NCI-H146 treated with DMSO at 0.1 percent for 48 hours (cell line): ENCODE data around the gene MTG2.

Source experiments
- DNase-seq: peaks from one replicate; lab custom pipeline; 2025; ENCODE audit not compliant: unreplicated experiment; lab: John Stamatoyannopoulos, UW

The MTG2 gene

GRCh38 chr20:62162765-62163484 lies 19.9 kb upstream of the MTG2 start:
- DNase-seq, result no peak

DNA sequence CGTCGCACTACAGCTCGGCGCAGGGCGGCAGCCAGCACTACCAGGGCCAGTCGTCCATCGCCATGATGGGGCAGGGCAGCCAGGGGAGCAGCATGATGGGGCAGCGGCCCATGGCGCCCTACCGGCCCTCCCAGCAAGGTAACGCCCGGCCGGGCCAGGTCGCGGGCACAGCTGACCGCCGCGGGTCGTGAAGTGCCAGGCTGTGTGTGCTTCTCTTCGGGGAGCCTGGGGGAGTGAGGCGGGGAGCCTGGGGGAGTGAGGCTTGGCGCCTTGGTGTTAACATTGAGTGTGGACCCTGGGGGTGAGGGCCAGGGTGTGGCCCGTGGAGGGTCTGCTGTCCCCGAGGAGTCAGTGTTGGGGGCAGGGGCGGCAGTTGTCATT lies 19.4 kb upstream of the MTG2 start:
- DNase-seq, result no peak

DNA sequence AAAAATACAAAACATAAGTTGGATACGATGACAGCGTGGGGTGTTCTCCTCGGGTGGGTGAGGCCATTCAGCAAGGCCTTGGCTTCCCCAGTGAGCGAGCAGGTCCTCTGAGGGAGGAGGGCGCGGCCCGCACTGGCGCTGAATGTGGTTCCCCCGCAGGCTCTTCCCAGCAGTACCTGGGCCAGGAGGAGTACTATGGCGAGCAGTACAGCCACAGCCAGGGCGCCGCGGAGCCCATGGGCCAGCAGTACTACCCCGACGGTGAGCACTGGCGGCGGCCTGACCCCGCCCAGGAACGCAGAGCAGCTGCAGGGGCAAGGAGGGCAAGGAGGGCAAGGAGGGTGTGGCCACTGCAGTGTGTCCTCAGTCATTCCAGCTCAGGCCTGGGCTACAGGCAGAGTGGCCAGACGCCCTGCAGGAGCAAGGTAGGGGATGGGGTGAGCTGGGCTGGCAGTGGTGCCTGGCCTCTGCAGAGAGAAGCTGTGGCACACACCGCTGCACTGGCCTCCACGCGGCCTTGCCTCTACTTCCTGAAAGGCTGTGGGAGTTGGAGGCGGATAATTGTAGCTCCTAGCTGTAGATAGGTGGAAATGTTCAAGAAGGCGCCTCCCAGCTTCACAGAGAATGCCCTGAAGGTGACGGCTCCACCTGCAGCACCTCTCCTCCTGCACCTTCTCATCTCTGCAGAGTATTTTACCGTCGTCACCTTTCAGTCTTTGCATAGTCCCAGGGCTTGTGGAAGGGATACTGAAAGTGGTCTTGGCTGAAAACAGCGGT lies 18.7 kb upstream of the MTG2 start:
- no peak for DNase-seq

DNA sequence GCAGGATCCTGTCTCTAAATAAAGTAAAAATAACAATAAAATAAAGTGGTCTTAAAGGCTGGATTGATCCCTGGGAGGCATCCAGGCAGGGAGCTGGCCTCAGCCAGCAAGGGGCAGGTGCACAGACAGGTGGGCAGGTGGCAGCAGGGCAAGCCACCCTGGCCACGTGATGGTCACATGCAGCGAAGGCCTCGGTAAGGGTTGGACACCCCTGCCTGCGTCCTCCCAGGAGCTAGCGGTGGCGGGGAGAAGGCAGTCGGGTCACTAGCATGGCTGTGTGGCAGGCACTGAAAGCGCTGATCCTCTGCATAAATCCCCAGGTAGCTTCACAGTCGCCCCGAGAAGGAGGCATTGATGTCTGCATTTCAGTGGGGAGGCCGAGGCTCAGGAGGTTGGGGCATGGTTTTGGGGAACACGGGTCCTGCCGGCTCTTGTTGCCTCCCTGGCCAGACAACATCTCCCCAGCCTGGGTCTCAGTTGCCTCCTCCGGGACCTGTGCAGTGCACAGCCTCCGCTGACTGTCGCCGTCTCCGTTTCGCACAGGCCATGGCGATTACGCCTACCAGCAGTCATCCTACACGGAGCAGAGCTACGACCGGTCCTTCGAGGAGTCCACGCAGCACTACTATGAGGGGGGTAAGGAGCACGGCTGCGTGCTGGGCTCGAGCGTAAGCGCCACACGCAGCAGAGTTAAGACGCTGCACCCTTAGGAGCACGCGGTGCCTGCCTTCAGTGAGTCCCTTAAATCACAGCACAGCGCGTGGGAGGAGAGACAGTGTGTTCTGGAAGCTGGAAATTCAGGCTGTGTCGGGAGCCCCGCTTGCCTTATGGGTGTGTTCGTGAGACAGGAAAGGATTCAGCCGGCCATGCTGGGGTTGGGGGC lies 17.7 kb upstream of the MTG2 start:
- DNase-seq, result no peak

DNA sequence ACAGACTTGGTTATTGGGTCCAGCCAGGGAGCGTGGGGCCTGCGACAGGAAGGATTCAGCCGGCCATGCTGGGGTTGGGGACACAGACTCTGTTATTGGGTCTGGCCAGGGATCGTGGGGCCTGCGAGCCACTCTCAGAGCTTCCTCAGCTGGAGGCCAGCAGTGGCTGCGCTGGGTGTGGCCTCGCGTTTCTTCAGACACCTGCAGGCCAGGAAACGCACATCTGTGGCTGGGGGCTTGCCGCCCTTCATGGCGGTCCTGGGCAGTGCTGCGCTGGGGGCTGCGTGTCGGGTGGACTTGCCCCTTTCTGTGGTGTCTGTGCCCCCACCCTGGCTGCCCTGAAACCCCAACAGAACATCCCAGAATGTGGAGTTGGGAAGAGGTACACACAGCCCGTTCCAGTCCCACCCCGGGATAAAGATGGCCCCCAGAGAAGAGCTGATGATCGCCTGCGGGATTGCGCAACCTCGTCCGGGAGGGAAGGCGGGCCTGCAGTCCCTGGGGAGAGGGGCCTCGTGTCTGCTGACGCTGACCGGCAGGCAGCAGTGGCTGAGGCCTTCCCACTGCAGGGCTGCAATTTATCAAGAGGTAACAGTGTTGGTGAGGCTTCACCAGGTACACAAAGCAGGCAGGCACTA lies 16.9 kb upstream of the MTG2 start:
- DNase-seq, result no peak

DNA sequence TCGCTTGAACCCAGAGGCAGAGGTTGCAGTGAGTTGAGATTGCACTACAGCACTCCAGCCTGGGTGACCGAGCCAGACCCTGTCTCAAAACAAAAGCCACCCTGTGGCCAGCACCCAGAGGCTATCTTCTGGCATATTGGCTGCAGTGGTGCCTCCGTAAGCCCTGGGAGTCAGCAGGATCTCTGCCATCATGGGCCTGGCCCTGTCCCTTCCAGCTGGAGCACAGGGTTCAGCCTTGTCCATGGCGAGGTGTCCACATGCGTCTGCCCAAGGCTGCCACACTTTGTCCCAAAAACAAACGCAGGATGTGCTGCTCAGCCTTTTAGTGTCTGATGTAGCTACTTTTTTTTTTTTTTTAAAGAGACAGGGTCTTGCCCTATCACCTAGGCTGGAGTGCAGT lies 15.4 kb upstream of the MTG2 start:
- DNase-seq, result no peak

GRCh38 chr20:62168061-62168460 lies 14.8 kb upstream of the MTG2 start:
- DNase-seq, result no peak

GRCh38 chr20:62168890-62169435 lies 13.9 kb upstream of the MTG2 start:
- no peak for DNase-seq

GRCh38 chr20:62170536-62170935 lies 12.3 kb upstream of the MTG2 start:
- no peak for DNase-seq

GRCh38 chr20:62171245-62171644 lies 11.6 kb upstream of the MTG2 start:
- DNase-seq, result no peak

GRCh38 chr20:62172666-62173065 lies 10.2 kb upstream of the MTG2 start:
- DNase-seq, result no peak

DNA sequence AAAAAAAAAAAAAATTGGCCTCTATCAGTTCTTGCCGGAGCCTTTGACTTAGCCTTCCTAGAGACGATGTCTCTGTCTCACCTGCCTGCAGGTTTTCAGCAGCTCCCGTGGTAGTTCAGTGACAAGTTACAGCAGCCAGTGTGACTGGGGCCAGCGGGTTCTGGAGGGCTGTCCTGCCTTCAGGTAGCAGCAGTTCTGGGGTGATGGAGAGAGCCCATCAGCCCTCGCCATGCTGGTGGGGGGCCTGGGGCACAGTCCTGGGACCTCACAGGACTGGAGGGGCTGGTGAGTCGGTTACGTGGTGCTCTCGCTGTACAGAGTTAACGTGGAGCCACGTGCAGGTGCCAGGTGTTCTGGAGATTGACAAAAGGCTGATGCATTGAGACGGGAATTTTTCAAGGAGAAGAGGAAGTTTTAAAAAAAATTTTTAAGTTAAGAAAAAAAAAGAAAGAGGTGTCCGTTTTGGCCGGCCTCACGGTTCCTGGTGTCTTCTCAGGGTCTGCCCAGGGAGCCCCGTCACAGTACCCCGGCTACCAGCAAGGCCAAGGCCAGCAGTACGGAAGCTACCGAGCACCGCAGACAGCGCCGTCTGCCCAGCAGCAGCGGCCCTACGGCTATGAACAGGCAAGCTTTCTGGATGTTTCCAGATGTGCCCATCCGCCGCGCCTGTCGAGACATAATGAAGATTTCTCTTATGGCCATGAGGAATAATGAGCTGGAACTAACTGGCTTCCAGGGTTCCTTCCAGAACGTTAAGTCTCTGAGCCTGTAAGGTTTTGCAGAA lies 8.6 kb upstream of the MTG2 start:
- DNase-seq, result no peak

GRCh38 chr20:62174870-62175624 lies 7.8 kb upstream of the MTG2 start:
- DNase-seq, result no peak

DNA sequence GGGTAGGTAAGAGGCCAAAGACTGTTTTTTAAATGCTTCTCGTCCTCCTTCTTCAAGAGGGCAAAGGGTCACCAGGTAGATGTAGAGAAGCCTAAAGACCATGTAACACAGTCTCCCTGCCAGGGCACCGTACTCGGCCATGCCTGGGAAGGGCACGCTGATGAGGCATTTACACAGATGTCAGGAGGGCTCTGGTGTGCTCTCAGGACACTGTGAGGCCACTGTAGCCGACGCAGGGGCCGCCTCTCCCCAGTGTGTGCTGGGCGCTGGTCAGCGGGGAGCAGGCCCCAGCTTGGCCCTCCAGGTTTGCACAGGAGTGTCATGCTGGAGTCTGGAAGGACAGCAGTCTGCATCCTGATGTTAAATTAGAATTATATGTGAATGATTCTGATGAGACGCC lies 7.1 kb upstream of the MTG2 start:
- DNase-seq, result no peak

DNA sequence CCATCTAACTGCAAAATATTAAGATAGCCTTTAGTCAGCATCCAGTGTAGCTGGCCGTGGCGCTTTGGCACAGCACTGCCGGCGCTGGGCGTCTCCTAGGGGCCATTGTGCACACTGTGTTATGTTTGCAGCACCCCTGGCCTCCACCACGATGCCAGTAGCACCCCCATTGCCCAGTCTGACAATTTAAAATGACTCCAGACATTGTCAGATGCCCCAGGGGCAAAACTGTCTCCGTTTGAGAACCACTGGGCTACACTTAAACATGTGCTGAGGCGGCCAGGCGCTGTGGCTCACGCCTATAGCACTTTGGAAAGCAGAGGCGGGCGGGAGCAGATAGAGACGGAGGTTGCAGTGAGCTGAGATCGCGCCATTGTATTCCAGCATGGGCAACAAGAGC lies 6.0 kb upstream of the MTG2 start:
- no peak for DNase-seq

- DNase-seq, result no peak
Measured at GRCh38 chr20:62177307-62177706, 5.5 kb upstream of the MTG2 start.

- DNase-seq, result no peak
Measured at GRCh38 chr20:62178316-62179161, 4.3 kb upstream of the MTG2 start.

- DNase-seq, result no peak
Measured at GRCh38 chr20:62179162-62179504, 3.7 kb upstream of the MTG2 start.

- no peak for DNase-seq
Measured at GRCh38 chr20:62181808-62182207, 1.0 kb upstream of the MTG2 start.
